Erythroblast (primary cell): ENCODE results near the gene CARD19.

Source experiments
- GATA1 ChIP-seq: IDR thresholded peaks from 2 replicates; pipeline ENCODE4 v1.6.1; 2011; ENCODE audit warnings: low read depth, mild to moderate bottlenecking, control low read depth, low read length, moderate library complexity
- POLR2A ChIP-seq: IDR thresholded peaks from 2 replicates; pipeline ENCODE4 v1.6.1; 2011; ENCODE audit warnings: mild to moderate bottlenecking, low read length

- TF ChIP-seq POLR2A = no peak
- no peak for TF ChIP-seq GATA1
Measured at GRCh38 chr9:93119703-93119952, 23.6 kb downstream of the CARD19 start.
